ENCODE results near the gene KIF16B. TPM values are rescaled to one million over a fixed set of nuclear protein-coding genes. Genes with fewer than 3 reads are reported as not detected.

KIF16B gene
- total RNA-seq, 1 experiment from 2014 or later, result 15.8 TPM

DNA sequence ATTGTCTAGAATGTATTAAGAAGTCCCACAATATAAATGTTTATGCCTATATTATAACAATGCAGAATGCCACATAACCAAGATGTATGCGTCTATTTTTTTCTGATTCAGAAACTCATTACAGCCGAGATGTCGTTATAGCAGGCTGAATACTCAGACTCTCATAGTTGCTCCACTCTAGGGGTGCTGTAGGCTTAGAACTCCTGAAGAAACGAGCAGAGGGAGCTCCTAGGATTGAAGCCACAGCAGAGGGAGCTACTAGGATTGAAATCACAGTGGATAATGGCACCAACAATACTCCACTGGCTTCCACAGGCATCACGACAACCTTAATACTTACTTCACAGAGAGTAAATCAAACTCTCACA lies 208.9 kb downstream of the KIF16B start:
- H3K4me3 Mint-ChIP-seq (ENCODE audit: unreplicated experiment), result no peak overlapping the region
- intact Hi-C loops (cut with micrococcal nuclease), result no loop called here
- H3K27me3 Mint-ChIP-seq (ENCODE audit: insufficient read depth, unreplicated experiment), result no peaks in the 10 kb centered on the region
- H3K36me3 Mint-ChIP-seq (ENCODE audit: insufficient read depth, unreplicated experiment), result peaks cover 18% of the 10 kb centered on the region
- H3K4me1 Mint-ChIP-seq (ENCODE audit: insufficient read depth, unreplicated experiment), result no peaks in the 10 kb centered on the region
- H3K9me3 Mint-ChIP-seq (ENCODE audit: unreplicated experiment), result no peaks in the 10 kb centered on the region
- ChIA-PET POLR2A (interaction anchor here (0.8 kb wide), 1 partner anchor 9 kb away, joined by 3 read pairs; no protein-coding TSS in a partner anchor), CTCF (interaction anchor here (0.5 to 1.0 kb wide), 5 partner anchors 8 to 1390 kb away, joined by 3 to 5 read pairs (median 3); no protein-coding TSS in a partner anchor)
- BruUV-seq (replicated peaks), result no TSS peak
- no peak for DNase-seq (ENCODE audit: unreplicated experiment)
- H3K27ac Mint-ChIP-seq (ENCODE audit: low read depth, unreplicated experiment), result no peak overlapping the region
- TF ChIP-seq, protein P1, sequence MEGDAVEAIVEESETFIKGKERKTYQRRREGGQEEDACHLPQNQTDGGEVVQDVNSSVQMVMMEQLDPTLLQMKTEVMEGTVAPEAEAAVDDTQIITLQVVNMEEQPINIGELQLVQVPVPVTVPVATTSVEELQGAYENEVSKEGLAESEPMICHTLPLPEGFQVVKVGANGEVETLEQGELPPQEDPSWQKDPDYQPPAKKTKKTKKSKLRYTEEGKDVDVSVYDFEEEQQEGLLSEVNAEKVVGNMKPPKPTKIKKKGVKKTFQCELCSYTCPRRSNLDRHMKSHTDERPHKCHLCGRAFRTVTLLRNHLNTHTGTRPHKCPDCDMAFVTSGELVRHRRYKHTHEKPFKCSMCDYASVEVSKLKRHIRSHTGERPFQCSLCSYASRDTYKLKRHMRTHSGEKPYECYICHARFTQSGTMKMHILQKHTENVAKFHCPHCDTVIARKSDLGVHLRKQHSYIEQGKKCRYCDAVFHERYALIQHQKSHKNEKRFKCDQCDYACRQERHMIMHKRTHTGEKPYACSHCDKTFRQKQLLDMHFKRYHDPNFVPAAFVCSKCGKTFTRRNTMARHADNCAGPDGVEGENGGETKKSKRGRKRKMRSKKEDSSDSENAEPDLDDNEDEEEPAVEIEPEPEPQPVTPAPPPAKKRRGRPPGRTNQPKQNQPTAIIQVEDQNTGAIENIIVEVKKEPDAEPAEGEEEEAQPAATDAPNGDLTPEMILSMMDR (IDR thresholded peaks at IDR 0.05; ENCODE audit: unreplicated experiment), result no peak

DNA sequence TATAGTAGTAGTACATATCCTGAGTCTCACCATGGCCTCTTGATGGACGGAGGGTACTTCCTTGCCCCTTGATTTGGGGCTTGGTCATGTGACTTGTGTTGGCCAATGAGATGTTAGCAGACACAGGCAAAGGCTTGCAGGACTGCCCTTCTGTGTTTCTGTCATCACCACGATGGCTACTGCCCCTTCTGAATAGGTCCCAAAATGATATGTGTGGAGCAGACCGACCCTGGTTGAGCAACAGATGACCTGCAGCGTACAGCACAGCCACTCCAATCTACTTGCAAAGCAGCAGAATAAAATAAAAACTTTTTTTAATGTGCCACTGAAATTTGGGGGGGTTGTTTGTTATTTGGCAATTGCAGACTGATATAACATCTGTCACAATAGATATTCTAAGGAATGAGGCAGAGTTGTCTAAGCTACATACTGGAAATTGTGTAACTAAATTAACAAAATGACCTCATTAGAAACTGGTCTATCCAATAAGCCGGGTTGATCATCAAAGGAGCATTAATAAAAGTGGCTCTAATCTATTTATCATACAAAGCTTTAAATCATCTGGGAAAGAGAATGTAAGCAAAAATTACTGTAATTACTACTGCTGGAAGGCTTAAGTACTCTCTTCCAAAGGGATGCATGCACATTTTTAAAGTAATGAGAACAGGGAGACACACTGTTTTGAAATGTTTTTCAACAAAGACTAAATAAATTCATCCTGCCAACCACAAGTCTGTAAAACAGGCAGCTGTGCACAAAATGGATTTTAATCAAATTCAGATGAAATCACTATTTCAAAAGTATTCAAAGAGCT lies 209.5 kb downstream of the KIF16B start:
- Mint-ChIP-seq H3K9me3 (ENCODE audit: unreplicated experiment) (no peaks in the 10 kb centered on the region), H3K36me3 (ENCODE audit: insufficient read depth, unreplicated experiment) (peaks cover 12% of the 10 kb centered on the region), H3K4me1 (ENCODE audit: insufficient read depth, unreplicated experiment) (no peaks in the 10 kb centered on the region), H3K27ac (ENCODE audit: low read depth, unreplicated experiment) (no peak overlapping the region), H3K4me3 (ENCODE audit: unreplicated experiment) (no peak overlapping the region), H3K27me3 (ENCODE audit: insufficient read depth, unreplicated experiment) (no peaks in the 10 kb centered on the region)
- intact Hi-C loops (cut with micrococcal nuclease), result no loop called here
- TF ChIP-seq, protein P1 (IDR thresholded peaks at IDR 0.05; ENCODE audit: unreplicated experiment), result no peak
- no TSS peak for BruUV-seq (replicated peaks)
- CTCF ChIA-PET, result interaction anchor here (0.5 to 1.0 kb wide), 3 partner anchors 8 to 1390 kb away, joined by 3 to 5 read pairs (median 3); no protein-coding TSS in a partner anchor
- DNase-seq (ENCODE audit: unreplicated experiment), result no peak
- POLR2A ChIA-PET, result interaction anchor here (0.8 kb wide), 1 partner anchor 10 kb away, joined by 3 read pairs; no protein-coding TSS in a partner anchor

DNA sequence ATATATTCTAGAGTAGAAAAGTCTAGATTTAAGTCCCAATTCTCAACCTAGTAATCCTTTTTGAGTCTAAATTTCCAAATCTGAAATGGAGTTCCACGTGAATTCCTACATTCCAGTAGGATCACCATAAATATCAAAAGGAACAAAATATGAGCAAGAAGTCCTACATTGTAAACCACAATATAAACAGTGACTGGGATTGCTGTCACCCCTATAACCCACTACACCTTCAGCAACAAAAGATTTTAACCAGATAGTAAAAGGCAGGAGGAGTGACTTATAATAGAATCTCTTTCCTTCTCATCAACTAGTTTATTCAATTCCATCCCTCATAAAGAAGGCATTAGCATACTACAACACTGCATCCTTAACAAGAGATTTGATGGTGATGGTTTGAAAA lies 210.6 kb downstream of the KIF16B start:
- CTCF ChIA-PET, result no interaction called here
- TF ChIP-seq, protein P1 (IDR thresholded peaks at IDR 0.05; ENCODE audit: unreplicated experiment), result no peak
- DNase-seq (ENCODE audit: unreplicated experiment), result no peak
- intact Hi-C loops (cut with micrococcal nuclease), result no loop called here
- Mint-ChIP-seq H3K27me3 (ENCODE audit: insufficient read depth, unreplicated experiment) (no peaks in the 10 kb centered on the region), H3K4me1 (ENCODE audit: insufficient read depth, unreplicated experiment) (no peaks in the 10 kb centered on the region), H3K9me3 (ENCODE audit: unreplicated experiment) (no peaks in the 10 kb centered on the region), H3K27ac (ENCODE audit: low read depth, unreplicated experiment) (no peak overlapping the region), H3K4me3 (ENCODE audit: unreplicated experiment) (no peak overlapping the region), H3K36me3 (ENCODE audit: insufficient read depth, unreplicated experiment) (peaks cover 4% of the 10 kb centered on the region)
- POLR2A ChIA-PET, result no interaction called here
- no TSS peak for BruUV-seq (replicated peaks)

DNA sequence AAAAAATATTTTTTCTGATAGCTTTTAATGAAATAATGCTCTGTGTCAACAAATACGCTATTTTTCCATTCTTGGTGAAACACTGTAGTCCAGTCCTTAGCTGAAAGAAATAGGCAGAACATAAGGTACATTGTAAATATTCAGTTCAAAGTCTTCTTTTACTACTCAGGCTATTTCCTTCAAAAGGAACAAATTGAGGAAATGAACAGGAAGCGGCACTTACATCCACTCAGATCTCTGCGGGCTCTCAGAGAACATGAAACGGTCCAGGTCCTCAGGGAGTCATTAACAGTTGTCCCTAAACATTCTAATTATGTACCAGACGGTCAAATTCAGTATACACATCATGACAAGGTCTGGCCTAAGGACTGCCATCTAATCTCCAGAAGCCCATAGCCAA lies 212.6 kb downstream of the KIF16B start:
- Mint-ChIP-seq H3K27me3 (ENCODE audit: insufficient read depth, unreplicated experiment) (no peaks in the 10 kb centered on the region), H3K4me1 (ENCODE audit: insufficient read depth, unreplicated experiment) (no peaks in the 10 kb centered on the region), H3K36me3 (ENCODE audit: insufficient read depth, unreplicated experiment) (no peaks in the 10 kb centered on the region), H3K9me3 (ENCODE audit: unreplicated experiment) (no peaks in the 10 kb centered on the region), H3K27ac (ENCODE audit: low read depth, unreplicated experiment) (no peak overlapping the region), H3K4me3 (ENCODE audit: unreplicated experiment) (no peak overlapping the region)
- ChIA-PET POLR2A (interaction anchor here (0.6 kb wide), 1 partner anchor 33 kb away, joined by 3 read pairs; no protein-coding TSS in a partner anchor), CTCF (interaction anchor here (0.6 kb wide), 1 partner anchor 950 kb away, joined by 4 read pairs; no protein-coding TSS in a partner anchor)
- TF ChIP-seq, protein P1 (IDR thresholded peaks at IDR 0.05; ENCODE audit: unreplicated experiment), result no peak
- intact Hi-C loops (cut with micrococcal nuclease), result no loop called here
- no TSS peak for BruUV-seq (replicated peaks)
- DNase-seq (ENCODE audit: unreplicated experiment), result no peak

Measured in MCF 10A (cell line).